GM19193 (cell line): ENCODE measurements around the gene GTF3C4.

Source experiments
- POLR2A ChIP-seq: IDR thresholded peaks from 4 replicates; pipeline ENCODE4 v1.6.1; 2011; ENCODE audit not compliant: insufficient read depth, insufficient read length; ENCODE audit errors: extremely low read depth

GTF3C4 gene

DNA sequence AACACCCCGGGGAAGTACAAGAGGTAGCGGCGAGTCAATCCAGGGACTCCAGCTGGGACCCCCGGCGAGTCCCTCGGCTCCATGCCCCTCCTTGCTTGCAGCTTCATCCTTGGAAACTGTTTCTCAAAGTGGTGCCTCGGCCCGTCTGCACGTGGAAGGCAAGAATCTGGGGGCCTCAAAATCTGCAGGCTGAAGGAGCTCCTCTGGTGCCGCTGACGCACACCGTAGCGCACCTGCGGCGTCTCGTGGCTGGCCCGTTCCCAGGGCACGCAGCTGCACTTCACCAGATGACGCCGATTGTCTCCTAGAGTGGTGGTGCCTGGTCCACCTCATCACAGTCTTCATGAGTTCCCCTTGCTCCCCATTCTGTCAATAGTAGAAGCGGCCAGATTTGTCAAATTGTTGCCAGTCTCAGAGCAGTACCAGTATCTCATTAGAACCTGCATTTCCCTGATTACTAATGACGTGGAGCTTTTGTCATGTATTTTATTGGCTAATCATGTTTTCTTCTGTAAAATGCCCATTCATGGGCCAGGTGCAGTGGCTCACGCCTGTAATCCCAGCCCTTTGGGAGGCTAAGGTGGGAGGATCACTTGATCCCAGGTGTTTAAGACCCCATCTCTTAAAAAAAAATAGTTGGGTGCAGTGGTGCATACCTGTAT, 38.6 kb downstream of the GTF3C4 start:
- no peak for TF ChIP-seq POLR2A

DNA sequence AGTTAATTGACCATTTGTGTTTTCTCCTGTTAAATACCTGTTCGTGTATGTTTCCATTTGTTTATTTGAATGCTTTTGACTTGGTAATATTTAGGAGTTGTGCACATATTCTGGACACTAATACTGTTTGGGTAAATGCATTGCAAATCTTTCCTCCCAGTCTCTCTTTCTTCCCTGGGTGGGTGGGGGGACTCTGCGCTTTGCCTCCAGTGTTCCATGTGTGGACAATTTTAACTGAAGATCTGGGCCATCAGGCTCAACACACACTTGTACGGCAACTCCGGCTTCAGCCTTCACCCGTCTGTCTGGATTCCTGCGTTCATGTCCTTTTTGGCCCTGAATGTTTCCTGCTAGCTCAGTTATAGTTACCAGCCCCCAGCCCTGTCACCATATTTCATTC, 40.1 kb downstream of the GTF3C4 start:
- no peak for TF ChIP-seq POLR2A

DNA sequence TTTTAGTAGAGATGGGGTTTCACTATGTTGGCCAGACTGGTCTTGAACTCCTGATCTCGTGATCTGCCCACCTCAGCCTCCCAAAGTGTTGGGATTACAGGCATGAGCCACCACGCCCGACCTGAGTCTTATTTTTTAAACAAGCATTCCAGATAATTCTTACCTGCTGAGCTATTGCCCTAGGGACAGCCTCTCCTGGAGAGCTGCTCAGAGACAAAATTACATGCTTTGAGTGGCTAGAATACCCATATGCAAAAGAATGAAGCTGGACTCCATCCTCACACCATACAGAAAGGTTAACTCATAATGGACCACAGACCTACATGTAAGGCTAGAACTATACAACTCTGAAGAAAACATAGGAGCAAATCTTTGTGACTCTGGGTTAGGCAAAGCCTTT, 41.6 kb downstream of the GTF3C4 start:
- no peak for TF ChIP-seq POLR2A

DNA sequence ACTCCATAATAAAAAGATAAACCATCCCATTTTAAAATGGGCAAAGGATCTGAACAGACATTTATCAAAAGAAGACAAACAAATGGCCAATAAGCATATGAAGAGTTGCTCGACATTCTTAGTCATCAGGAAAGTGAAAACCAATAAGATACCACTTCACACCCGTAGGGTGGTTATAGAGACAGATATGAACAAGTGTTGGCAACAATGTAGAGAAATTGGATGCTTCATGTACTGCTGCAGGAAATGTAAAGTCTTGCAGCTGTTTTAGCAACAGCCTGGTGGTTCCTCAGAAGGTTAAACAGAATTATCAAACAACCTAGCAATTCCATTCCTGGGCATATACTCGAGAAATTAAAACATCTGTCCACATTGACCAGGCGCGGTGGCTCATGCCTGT, 42.5 kb downstream of the GTF3C4 start:
- TF ChIP-seq POLR2A, result no peak

DNA sequence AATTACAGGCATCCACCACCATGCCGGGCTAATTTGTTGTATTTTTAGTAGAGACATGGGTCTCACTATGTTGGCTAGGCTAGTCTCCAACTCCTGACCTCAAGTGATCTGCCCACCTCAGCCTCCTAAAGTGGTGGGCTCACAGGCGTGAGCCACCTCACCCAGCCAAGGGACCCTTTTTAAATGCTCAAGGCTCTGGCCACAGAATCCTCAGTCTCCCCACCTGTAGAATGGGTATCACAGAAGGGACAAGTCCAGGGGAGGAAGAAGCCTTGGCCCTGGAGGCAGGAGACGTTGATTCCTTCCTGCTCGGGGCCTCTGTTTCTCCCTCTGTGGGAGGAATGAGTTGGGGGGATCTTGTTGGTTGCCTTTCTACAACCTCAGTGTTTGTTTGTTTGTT, 45.7 kb downstream of the GTF3C4 start:
- TF ChIP-seq POLR2A, result no peak

DNA sequence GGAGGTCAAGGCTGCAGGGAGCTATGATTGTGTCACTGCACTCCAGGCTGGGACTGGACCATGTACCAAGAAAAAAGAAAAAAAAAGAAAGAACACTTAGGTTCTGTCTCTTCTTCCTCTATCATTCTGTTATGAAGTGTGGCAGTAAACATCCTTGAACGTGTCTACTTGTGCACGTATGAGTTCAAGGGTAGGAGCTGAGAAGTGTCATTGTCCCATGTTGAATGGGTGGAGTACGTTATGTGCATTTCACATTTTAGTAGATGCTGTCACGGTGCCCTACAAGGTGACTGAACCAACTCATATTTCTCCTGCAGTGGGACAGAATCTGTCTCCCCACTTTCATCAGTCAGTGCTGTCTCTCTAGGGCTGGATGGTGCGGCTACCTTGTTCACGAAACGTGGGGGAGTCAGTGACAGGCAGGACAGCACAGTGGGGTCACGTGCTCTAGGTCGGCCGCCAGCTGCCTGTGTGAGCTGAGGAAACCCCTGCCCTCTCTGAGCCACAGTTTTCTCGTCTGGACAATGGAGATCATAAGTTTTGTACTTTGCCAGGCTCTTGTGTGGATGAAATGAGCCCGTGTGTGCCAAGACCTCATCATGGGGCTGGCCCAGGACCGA, 47.2 kb downstream of the GTF3C4 start:
- no peak for TF ChIP-seq POLR2A

DNA sequence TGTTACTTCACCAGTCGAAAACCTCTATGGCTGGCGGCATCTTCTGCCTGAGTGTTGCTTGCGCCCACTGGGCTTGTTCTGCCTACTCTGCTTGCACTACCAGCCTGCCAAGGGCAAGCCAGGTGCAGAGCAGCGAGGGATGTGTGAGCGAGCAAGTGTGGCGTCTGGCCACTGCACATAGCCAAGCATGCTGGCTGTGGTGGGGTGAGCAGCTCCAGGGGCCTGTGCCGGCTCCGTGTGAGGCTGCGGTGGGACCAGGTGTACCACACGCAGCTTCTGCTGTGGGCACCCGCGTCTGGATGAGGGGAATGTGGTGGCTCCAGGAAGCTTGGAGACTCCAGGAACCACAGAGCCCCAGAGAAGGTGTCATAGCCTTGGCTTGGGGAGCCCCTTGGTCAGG, 51.4 kb downstream of the GTF3C4 start:
- TF ChIP-seq POLR2A, result no peak

DNA sequence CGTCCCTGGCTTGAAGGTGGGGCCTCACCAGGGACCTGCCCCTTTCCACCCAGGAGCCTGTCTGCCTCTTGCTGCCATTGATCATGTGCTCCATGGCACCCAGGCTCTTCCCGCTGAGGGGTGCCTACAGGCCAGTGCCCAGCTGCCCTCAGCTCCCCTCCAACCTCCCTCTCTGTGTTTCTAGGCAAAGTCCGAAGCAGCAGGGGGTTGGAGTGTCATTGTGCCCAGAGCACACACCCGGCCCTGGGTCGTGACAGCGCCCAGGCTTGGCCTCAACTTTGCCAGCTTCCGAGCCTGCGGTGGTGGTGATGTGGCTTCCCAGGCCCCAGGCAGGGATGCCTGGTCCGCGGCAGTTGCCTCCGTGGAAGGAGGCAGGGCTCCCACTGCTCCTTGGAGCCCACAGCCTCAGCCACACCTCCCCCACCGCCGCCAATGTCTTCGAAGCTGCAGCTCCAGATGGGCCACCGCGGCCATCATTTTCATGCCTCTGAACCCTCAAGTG, 52.4 kb downstream of the GTF3C4 start:
- no peak for TF ChIP-seq POLR2A

DNA sequence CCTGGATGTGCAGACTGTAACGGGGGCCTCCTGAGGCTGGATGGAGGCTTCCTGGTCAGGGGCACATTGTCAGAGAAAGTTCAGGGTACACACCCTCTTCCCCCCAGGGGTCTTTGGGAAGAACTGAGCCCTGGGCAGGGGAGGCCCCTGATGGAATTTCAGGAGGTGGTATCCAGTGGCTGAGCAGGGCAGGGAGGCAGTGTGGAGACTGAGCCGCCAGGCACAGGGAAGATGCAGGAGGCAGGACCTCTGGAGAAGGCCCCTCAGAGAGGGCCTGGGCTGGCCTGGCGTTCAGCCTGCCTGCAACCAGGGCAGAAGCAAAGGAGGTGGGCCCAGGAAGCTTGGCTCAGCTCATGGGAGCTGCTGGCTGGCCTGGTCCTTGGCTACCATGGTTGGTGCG, 53.5 kb downstream of the GTF3C4 start:
- TF ChIP-seq POLR2A, result no peak

DNA sequence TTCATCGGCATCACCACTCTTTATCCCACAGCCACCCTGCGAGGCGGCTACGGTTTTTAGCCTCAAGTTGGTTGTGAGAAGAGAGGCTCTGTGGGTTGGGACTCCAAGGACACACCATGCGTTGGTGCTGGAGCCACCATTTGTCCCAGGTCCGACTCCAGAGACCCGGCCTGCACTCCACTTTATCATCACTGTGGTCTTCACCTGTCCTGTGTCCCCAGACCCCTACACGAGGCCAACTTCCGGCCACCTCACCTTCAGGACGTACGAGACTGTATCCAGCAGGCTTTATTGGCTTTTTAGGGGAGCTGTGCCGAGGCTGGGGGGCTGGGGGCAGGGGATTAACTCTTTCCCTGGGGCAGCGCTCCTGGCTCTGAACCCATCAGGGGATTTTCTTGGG, 55.0 kb downstream of the GTF3C4 start:
- no peak for TF ChIP-seq POLR2A

DNA sequence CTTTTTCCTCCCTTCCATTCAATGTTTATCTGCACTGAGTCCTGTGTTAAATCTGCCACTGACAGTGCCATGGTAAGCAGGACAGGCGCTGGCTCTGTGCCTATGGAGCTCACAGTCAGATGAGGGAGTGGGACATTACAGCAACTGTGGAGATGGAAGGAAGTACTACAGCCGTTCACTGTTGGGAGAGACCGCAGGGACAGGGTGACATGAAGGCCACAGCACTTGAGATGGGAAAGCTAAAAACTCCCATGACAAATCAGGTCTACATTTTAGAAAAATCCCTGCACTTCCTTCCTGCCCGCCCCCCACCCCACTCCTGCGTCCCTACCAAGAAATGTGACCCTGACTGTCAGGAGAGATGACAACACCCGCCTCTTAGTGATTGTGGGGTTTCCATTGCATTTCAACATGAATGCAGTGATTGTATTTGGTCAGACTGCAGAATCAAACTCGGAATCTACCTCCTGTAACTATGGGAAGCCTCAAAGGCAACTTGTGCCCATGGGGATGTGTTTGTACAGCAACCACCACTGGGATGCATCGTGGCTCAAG, 56.4 kb downstream of the GTF3C4 start:
- TF ChIP-seq POLR2A, result no peak

DNA sequence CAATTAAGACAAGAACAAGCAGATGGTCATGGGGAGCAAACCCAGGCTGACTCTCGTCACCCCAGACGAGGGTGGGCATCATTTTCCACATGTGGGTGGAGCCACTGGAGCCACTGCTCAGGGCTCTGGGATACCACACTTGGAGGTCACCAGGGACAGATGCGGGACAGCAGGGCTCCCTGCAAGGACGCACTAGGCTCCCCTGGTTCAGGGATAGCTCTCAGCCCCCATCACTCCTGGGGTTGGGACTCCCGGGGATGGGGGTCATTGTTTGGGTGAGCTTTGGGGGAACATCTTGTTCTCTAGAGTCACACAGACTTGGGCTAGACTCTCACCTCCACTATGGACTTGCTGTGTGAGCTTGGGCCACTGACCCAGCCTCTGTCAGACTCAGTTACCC, 57.8 kb downstream of the GTF3C4 start:
- TF ChIP-seq POLR2A, result no peak

DNA sequence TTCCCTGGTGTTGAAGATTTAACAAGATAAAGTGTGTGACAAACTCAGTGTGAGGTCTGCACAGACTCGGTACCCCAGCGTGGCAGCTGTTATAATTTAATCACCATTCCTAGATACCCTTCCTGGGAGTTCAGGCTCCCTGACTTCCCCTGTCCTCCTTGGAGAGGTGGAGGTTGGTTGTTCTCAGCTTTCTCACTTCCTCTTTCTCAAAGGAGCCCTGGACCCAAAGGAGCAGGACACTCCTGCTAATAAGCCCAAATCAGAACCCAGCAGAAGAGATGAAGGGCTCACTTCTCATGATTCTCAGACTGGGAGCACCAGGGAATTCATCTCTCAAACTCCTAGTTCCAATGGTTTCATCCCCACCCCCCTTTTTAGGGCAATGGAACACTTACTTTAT, 58.2 kb downstream of the GTF3C4 start:
- no peak for TF ChIP-seq POLR2A

DNA sequence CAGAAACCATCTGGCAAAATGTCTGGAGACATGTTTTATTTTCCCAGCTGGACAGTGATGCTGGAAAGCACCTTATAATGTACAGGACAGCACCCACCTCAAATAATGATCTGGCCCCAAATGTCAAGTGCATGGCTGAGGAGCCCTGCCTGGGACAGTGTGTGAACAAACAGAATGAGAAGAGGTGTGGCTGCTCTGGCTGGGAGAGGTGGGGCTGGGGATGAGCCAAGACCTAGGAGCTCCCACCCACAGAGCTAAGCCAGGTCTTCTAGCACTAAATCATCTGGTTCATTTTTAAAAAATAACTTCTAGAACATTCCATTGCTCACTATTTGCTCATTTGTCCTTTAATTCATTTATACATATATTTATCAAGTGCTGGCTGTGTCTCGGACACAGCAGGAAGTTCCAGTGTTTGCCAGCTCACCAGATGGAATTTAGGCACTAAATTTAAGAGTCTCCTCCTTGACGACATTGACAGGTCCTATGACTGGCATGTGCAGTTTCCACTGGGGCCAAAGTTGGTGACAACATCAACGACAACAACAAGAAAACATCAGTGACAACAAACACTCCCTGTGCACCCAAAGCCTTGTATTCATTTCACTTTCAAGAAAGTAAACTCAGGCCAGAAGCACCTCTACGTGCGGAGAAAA, 59.1 kb downstream of the GTF3C4 start:
- TF ChIP-seq POLR2A, result no peak
